ENCODE measurements around the gene LSAMP. TPM values are rescaled to one million over a fixed set of nuclear protein-coding genes. Genes with fewer than 3 reads are reported as not detected.

Gene LSAMP
- total and polyA plus RNA-seq, 2 of the 8 experiments (the other 6 are each of a cell fraction or from before 2014, with no cell fraction given), result 1.8 to 5.7 TPM

- no peak for TF ChIP-seq CBX5 (IDR thresholded peaks at IDR 0.05; ENCODE audit: low read depth, low read length)
- no peak for TF ChIP-seq EP300 (IDR thresholded peaks at IDR 0.05; ENCODE audit: borderline replicate concordance in 1 of 2, low read depth in 2 of 2, low read length in 2 of 2)
Measured at GRCh38 chr3:116048991-116049390, 396.3 kb downstream of the LSAMP start (continued).

Measured in H1 (cell line).